UCSD-AML1 (cell line): ENCODE measurements around the gene AP1M1.
"Not testable (repeated sequence)": the region's sequence is repeated elsewhere in the genome, so short reads cannot be mapped to it uniquely, and the experiment has no call there.

Source experiments
- DNase-seq: peaks from one replicate; lab custom pipeline; 2025; ENCODE audit not compliant: unreplicated experiment; lab: John Stamatoyannopoulos, UW

AP1M1 gene

GRCh38 chr19:16197622-16198369, at the start of gene AP1M1:
Gene AP1M1 (plus strand): TSS chr19:16197911. CDS start chr19:16198027, 116 bp downstream.
- DNase-seq, result peak; percentile 99

- DNase-seq, result no peak
Observed at GRCh38 chr19:16148443-16149229, 49.1 kb upstream of the AP1M1 start.

GRCh38 chr19:16153582-16154336, 44.0 kb upstream of the AP1M1 start:
- DNase-seq, result no peak

GRCh38 chr19:16154557-16154956, 43.2 kb upstream of the AP1M1 start:
- no peak for DNase-seq

- DNase-seq, result no peak
Observed at GRCh38 chr19:16155128-16155527, 42.6 kb upstream of the AP1M1 start.

- DNase-seq, result no peak
Observed at GRCh38 chr19:16156904-16157303, 40.8 kb upstream of the AP1M1 start.

GRCh38 chr19:16157601-16158000, 40.1 kb upstream of the AP1M1 start:
- DNase-seq, result no peak

- no peak for DNase-seq
Observed at GRCh38 chr19:16159655-16160054, 38.1 kb upstream of the AP1M1 start.

- DNase-seq, result no peak
Observed at GRCh38 chr19:16160445-16160942, 37.2 kb upstream of the AP1M1 start.

- DNase-seq, result no peak
Observed at GRCh38 chr19:16160943-16161560, 36.7 kb upstream of the AP1M1 start.

GRCh38 chr19:16161840-16162239, 35.9 kb upstream of the AP1M1 start:
- DNase-seq, result no peak

GRCh38 chr19:16164222-16164890, 33.4 kb upstream of the AP1M1 start:
- no peak for DNase-seq

- no peak for DNase-seq
Observed at GRCh38 chr19:16166417-16166816, 31.3 kb upstream of the AP1M1 start.

- no peak for DNase-seq
Observed at GRCh38 chr19:16167055-16167454, 30.7 kb upstream of the AP1M1 start.

GRCh38 chr19:16168465-16169081, 29.1 kb upstream of the AP1M1 start:
- peak; percentile 39 for DNase-seq

- no peak for DNase-seq
Observed at GRCh38 chr19:16170134-16170533, 27.6 kb upstream of the AP1M1 start.

- no peak for DNase-seq
Observed at GRCh38 chr19:16175954-16176353, 21.8 kb upstream of the AP1M1 start.

- not testable (repeated sequence) for DNase-seq
Observed at GRCh38 chr19:16178866-16179265, 18.8 kb upstream of the AP1M1 start.

- no peak for DNase-seq
Observed at GRCh38 chr19:16180611-16181010, 17.1 kb upstream of the AP1M1 start.

- DNase-seq, result no peak
Observed at GRCh38 chr19:16184665-16185122, 13.0 kb upstream of the AP1M1 start.
